ENCODE data around the gene GRPR.

GRPR gene

DNA sequence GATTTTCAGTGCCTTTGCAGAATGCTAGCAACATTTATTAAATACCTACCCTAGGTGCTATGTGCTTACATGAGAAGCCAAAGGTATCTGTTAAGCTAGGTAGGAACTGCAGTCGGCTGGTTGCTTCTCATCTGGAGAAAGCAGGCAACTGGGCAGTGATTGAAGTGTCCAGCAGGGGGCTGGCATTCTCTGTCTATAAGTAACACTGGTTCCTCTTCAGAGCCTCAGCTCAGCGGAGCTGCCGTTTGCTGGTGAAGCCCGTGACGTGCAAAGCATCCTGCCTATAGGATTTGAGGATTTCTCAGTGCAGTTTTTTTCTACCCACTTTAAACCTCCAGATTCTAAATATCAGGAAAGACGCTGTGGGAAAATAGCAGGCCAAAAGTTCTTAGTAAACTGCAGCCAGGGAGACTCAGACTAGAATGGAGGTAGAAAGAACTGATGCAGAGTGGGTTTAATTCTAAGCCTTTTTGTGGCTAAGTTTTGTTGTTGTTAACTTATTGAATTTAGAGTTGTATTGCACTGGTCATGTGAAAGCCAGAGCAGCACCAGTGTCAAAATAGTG, at the start of gene GRPR:
Gene GRPR, plus strand, starts transcription at position 344 of the 565 bp plus-strand sequence. CDS start 389 bp downstream, outside the sequence.
- in situ Hi-C loops (cut with MboI; ENCODE audit: low sequenced_read_pairs), result no loop called here

DNA sequence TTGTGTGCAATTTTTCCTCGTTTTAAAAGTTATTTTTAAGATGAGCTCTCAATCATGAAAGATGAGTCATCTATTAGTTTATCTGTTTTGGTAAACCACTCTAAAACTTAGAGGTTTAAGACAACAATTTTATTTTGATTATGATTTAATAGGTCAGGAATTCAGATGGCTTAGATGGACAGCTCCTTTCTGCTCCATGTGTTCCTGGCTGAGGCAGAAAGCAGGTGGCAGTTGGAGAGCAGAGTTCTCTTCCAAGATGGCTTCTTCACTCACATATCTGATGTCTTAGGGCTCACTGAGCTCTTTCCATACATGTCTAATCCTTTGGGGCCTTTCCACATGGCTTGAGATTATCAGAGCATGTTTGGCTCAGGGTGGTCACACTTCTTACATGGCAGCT, 48.3 kb upstream of the GRPR start:
- in situ Hi-C loops (cut with MboI; ENCODE audit: low sequenced_read_pairs), result no loop called here

DNA sequence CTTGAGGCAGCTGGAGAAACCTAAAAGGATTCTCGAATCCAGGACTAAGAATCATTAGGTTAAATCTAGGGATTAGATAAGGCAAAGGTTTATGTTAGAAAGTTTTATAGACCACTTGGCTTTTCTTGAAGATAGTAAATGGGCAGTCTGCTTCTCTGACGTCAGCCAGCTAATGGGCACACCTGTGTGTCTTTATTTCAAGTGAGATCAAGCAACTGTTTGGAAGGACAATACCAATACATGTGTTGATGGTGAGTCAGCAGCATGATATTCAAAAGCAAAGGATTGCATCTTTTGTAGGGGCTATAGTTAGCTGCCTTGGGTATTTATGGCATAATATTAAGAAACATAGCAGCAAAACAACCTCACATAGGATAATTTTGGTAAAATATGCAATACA, 46.5 kb upstream of the GRPR start:
- in situ Hi-C loops (cut with MboI; ENCODE audit: low sequenced_read_pairs), result no loop called here

DNA sequence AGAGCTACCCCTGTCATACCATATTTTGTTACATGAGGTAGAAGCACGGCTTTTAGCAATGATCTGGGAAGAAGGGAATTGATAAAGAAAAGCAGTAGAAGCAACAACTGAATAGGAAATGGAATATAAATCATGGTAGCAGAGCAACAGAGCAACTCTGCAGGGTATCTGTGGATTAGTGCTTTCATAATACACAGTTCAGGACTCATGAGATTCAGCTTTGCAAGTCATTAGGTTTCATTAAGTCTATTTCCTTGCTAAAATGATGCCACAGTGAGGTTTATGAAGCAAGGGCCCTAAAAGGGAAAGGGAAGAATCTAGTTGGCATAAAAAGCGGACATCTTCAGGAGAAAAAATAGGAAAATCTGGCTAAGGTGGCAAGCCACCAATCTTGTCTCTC, 45.6 kb upstream of the GRPR start:
- in situ Hi-C loops (cut with MboI; ENCODE audit: low sequenced_read_pairs), result no loop called here

DNA sequence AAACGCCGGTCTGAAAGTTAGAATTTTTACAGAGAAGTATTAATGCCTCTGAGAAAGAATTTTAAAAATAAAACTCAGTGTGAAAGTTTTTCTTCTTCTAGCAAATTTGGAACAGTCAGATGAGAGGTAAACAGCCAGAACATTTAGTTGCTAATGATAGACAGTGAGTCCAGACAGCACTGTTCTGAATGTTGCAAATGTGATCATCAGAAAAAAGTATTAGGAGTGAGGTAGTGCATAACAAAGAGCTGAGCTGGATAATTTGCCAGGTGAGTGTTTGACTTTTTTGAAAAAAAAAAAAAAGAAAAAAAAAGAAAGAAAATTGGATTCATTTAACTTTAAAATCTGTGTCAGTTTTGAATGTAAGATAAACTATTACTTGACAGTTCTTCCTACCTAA, 42.0 kb upstream of the GRPR start:
- in situ Hi-C loops (cut with MboI; ENCODE audit: low sequenced_read_pairs), result no loop called here

DNA sequence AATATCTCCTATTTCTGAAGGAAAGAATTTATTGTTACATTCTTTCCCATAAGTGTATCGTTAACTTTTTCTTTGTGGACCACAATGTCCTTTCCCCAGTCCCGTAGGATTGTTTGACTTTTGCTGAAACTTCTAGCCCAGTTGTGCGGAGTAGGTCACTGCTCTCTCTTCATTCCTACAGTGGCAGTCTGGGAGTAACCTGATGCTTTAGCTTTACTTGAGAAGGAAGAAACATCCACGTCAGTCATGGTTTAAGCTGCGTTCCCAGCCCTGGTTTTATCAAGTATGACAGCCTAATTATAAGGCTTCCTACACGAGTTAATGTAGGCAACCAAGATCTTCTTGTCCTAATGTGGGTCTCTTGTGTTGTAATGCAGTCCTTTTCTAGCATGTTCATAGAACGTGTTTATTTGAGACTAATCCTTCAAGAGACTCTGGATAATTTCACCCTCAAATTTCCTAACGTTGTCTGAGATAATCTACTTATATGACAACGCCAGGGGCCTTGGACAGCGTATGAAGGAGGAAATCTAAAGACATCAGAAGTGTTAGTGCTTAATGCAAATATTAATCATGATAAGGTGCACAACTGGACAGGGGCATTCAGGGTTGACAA, 40.8 kb upstream of the GRPR start:
- in situ Hi-C loops (cut with MboI; ENCODE audit: low sequenced_read_pairs), result no loop called here

DNA sequence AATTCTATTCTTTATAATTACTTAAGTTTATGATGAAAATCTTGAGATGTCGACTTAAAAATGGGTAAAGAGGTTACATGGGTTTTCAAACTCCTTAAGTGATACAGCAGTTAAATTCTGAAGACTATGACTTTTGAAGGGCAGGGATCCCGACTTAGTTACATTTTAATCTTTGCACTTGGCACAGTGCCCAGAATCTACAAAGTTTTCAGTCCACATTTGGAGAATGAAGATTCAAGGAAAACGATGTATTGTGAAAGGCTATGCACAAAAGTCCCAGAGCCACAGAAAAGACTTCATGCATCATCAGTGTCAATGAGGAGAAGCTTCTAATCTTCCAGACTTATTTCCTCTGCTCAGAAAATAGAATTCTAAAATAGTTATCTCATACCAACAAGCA, 36.3 kb upstream of the GRPR start:
- in situ Hi-C loops (cut with MboI; ENCODE audit: low sequenced_read_pairs), result no loop called here

DNA sequence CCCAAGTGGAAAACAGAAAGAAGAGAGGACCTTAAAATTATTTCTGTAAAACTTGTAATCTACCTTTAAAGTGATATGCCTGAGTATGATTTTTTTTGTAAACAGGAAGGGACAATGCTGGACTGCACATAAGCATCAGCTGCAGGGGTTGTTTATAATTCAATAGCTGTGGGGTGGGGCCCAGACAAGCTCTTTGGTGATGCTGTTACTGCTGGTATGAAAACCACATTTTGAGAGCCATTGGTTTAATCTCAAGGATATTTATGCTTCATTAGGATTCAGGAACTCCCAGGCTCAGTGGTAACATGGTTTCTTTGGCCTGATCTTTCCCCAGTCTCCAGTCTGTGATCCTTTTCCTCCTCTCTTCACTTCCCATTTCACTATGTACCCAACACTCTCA, 34.3 kb upstream of the GRPR start:
- in situ Hi-C loops (cut with MboI; ENCODE audit: low sequenced_read_pairs), result no loop called here

DNA sequence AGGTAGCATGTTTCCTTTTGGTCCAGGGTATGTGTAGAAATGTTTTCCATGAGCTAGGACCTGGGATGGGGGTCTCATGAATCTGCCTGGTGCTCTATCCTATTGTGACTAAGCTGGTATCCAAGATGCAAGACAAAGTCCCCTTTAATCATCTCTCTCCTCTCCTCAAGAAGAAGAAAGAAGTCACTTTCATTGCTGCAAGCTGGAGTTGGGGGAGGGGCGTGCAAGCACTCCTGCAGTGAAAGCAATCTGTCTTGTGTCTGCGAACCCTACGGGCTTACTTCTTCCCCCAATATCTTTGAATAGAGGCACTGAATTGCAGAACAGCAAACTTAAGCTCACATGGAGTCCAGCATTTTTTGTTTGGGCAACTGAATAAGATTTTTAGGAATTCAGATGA, 27.2 kb upstream of the GRPR start:
- in situ Hi-C loops (cut with MboI; ENCODE audit: low sequenced_read_pairs), result no loop called here

DNA sequence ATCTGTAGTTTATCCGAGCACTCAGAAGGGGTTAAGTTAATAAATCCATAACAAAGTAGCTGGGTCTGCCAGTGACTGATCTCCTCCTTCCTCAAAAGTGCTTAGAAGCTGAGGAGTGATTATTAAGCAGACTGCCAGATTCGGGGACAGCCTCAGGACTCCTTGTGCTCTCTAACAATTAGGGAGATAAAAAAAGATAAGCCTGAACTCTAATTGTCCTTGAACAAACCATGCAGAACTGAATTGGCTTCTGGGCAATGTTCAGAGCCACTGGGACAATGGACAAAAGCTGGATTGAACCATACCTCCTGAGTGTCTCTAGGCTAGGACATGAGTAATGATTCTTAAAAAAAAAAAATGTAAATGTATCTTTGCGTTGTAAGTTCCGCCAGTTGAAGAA, 22.7 kb upstream of the GRPR start:
- in situ Hi-C loops (cut with MboI; ENCODE audit: low sequenced_read_pairs), result no loop called here

DNA sequence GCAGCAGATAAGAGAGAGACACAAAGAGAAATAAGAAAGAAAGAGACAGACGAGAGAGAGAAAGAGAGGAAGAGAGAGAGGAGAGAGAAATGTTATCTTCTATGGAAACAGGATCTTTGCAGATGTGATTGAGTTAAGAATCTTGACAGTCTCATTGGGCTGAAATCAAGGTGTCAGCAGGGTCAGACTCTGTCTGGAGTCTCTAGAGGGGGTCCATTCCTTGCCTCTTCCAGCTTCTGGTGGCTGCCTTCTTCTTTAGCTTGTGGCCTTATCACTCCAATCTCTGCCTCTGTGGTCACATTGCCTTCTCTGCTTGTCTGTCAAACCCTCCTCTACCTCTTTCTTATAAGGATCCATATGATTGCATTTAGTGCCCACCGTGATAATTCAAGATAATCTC, 21.8 kb upstream of the GRPR start:
- in situ Hi-C loops (cut with MboI; ENCODE audit: low sequenced_read_pairs), result no loop called here

DNA sequence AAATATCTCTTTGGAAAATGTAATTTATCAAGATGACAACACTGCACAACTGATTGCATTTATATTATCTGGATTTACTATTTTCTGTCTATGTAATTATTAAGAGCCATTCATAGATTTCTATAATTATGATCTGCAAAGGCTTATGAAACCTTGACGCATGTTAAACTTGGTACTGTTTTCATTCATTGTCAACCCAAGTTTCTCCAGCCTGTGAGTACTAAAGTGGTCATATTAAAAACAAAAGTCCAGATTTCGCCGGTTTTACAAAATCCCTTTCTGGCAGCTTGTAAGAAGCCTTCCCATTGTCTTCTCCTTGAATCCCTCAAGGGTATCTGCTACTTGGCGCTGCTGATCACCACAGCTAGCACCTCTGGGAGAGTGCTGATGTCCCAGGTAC, 19.7 kb upstream of the GRPR start:
- in situ Hi-C loops (cut with MboI; ENCODE audit: low sequenced_read_pairs), result no loop called here

DNA sequence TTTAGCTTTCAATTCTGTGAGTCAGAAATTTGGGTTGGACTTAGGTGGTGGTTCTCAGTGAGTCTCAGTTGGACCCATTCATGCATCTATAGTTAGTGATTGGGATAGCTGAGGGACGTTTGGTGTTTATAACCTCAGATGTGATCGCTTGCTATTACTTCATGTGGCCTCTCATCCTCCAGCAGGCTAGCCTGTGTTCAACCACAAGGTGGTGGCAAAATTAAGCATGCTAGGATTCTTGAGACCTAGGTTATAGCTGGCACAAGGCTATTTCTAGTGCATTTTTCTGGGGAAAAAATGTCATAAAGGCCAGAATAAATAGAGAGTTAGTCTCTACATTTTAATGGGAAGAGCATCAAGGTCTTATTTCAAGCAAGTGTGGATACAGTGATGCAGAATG, 10.9 kb upstream of the GRPR start:
- in situ Hi-C loops (cut with MboI; ENCODE audit: low sequenced_read_pairs), result no loop called here

DNA sequence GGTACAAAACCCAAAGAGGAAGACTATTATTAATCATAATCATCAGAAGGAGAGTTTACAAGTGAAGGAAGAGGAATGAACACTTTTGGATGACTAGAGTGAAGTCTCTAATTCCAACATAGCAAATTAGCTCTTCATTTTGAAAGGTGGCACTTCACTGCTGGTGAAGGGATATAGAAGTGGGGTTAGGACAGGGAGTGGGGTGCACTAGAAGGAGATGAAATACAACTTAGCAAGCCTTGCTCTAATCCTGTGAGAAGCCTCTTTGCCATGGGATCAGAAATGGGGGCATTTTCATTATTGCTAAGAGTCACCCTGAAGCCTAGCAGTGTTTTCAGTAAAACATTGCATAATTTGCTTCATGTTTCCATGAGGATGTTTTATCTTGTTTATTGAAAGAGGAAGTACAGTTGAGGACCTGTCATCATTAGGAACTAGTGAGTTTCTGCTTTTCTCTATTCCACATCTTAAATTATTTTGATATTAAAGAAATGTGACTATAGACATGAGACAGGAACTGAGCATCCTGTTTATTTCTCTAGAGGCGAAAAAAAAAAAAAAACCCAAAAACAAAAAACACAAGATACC, 9.3 kb upstream of the GRPR start:
- in situ Hi-C loops (cut with MboI; ENCODE audit: low sequenced_read_pairs), result no loop called here

DNA sequence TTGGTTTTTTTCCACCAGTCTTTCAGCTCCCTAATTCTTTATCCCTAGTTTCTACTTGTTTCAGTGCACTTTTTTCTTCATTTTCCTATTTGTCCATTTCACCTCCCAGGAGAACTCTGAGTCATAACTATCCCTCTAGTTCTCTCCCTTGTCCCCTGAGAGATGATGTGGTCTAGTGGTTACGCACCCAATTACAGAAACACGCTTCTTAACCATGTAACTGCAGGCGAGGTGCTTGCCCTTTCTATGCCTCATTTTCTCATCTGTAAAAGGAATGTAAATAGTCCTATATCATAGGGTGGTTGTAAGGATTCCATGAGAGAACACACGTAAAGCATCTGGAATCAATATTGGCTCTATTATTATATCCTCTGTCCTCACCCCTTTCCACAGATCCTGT, 8.8 kb upstream of the GRPR start:
- in situ Hi-C loops (cut with MboI; ENCODE audit: low sequenced_read_pairs), result no loop called here

DNA sequence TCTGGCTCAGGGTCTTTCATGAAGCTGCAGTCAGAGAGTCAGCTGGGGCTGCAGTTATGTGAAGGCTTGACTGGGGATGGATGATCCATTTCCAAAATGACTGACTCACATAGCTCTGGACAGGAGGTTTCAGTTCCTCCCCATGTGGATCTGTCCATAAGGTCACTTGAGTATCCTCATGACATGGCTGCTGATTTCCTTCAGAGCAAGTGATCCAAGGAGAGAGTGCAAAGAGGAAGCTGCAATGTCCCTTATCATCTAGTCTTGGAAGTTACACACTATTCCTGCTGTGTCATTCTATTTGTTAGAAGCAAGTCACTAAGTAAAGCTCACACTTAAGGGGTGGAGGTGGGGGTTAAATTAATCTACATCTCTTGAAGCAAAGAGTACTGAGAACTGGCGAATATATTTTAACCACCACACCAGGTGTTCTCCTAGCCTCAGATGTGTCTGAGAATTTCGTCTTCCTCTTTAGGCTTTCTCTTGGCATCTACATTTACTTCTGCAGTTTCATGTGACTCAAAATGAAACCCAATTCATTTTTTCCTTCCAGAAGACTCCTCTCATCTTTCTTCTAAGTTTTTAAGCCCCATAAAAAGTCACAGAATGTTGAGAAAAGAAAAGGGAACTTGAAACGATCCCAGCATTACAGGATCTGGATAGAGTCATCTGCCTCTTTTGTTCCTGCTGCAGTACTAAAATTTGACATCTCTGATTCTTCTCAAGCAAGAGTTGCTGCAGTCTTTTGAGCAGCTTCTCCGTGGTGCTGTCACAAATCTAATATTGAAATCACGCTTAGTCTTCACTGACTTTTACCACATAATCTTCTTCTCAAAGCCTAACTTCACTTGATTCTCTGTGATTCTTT, 3.8 kb upstream of the GRPR start:
- in situ Hi-C loops (cut with MboI; ENCODE audit: low sequenced_read_pairs), result no loop called here

DNA sequence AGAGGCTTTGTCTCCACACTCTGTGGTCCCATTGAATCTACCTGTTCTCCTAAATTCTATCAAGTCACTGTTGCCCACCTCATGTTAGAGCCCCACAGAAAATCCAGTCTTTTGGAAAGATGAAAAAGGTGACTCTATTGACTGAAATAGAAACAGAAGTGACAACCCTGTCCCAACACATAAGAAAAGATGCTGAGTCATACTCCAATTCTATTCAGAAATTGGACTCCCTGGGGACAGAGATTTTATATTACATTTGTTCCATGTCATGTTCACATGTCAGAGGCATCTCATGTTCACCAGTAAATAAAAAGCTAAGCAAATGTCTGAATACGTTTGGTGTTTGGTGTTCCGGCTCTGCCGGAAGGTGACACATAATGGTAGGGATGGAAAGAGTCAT, 2.9 kb upstream of the GRPR start:
- in situ Hi-C loops (cut with MboI; ENCODE audit: low sequenced_read_pairs), result no loop called here

DNA sequence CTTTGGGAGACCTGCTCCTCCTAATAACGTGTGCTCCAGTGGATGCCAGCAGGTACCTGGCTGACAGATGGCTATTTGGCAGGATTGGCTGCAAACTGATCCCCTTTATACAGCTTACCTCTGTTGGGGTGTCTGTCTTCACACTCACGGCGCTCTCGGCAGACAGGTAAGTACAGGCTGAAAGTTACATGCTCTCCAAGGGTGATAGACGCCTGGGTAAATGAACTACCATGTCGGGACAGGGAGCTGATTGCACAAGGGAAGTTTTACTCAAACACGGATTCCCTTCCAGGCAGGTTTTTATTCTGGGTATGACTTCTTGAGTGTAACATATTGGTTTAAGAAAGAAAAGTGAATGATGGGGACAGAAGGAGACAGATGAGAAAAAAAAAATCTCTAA, 836 bp downstream of the GRPR start:
- in situ Hi-C loops (cut with MboI; ENCODE audit: low sequenced_read_pairs), result no loop called here

DNA sequence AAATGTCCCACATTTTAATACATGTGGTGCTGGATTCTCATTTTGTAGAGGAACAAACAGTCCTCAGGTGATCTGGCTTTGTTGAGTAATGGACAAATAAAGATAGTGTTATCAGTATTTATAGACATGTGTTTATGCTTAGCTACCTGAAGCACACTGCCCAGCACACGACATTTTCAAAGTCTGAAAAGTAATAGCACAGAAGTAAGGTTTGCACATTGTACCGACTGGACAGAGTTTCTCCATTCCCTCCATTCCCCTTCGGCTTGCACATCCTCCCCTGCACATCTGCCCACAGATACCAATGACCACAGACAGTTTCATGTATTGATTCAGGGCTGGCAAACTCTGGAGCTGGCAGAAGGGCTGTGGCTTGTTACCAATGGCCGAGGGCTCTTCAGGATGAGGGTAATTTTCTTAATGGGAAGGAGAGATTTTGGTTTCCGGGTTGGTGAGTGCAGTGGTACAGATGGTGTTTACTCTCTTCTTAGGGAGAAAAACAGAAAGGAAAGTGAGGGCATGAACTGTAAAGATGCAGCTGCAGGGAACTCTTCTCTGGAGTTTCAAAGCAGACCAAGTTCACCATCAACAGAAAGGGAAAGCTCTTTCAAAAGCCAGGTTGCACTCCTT, 2.3 kb downstream of the GRPR start:
- in situ Hi-C loops (cut with MboI; ENCODE audit: low sequenced_read_pairs), result no loop called here

DNA sequence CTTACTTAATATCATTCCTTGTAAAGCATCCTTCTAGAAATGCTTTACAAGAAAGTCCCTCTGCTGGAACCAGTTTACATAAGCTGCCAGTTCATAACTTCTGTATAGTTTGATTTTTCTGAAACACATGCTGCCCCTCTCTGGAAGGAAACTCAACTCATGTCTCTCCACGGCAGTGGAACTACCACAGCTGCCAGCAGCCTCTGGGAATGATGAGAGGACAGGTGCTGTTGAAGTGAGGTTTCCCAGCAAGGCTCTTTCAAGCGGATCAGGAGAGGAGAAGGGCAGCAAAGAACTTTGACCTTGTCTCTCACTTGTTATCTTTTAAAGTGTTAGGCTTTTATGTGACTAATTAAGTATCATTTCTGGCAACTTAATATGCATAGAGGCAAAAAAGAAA, 7.3 kb downstream of the GRPR start:
- in situ Hi-C loops (cut with MboI; ENCODE audit: low sequenced_read_pairs), result no loop called here

DNA sequence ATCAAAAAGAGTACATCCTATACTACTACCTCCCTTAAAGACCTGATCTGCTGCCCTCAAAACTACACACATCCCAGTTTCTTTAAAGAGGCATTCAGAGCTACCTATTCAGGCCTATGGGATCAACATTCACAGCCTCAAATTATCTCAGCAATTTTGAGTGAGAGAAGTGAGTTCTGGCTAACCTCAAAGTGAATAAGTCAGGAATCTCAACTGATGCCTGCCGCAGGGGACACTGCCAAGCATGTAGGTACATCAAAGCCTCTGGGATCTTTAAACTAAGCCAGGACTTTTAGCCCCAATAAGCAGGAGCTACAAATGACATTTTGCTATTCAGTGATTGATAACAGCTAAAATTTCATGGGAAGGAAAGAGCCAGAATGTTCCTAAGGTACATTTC, 11.6 kb downstream of the GRPR start:
- in situ Hi-C loops (cut with MboI; ENCODE audit: low sequenced_read_pairs), result no loop called here

DNA sequence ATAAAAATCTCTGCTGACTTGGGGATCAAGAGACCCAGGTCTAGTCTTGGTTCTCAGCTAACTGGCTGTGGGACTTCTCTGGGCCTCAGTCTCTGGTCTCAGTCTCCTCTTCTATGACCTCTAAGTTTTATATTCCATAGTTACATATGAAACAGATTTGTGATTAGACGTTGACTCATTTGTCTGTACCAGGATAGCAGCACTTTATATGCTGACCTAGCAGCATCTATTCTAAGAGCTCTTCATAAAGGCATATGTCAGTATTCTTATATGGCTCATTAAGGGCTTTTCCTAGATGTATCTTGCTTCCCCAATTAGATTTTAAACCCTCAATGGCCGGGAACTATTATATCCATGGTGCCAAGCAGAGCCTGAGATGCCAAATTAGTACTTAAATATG, 12.7 kb downstream of the GRPR start:
- in situ Hi-C loops (cut with MboI; ENCODE audit: low sequenced_read_pairs), result no loop called here

Data from HL-60/S4 (cell line).